Esophagus squamous epithelium (tissue), 5 donors: ENCODE results near the gene TMEM182. TPM values are rescaled to one million over a fixed set of nuclear protein-coding genes. Genes with fewer than 3 reads are reported as not detected.

ENCODE experiments used
- DNase-seq: peaks from one replicate; lab custom pipeline; 2025; lab: John Stamatoyannopoulos, UW
- H3K27ac ChIP-seq, 4 donors: fragments of 200-600 bp; sonication (generic); one replicate each; pipeline ENCODE4 v1.5.1; 2016 to 2019; ENCODE audit warnings: mild to moderate bottlenecking in 1 of 4
- H3K27me3 ChIP-seq, 4 donors: fragments of 200-600 bp; sonication (generic); 1 replicate in 3 of 4; 2 replicates in 1 of 4; pipeline versions ENCODE4 v1.5.1 to v1.6.0; 2017 to 2021; ENCODE audit warnings: antibody characterized with exemption in 1 of 4
- H3K36me3 ChIP-seq, 3 donors: fragments of 200-600 bp; sonication (generic); one replicate each; pipeline ENCODE4 v1.5.1; 2016 to 2019
- H3K4me1 ChIP-seq, 3 donors: fragments of 200-600 bp; sonication (generic); one replicate each; pipeline ENCODE4 v1.5.1; 2017 to 2019
- H3K4me3 ChIP-seq, 4 donors: fragments of 200-600 bp; sonication (generic); 1 replicate in 3 of 4; 2 replicates in 1 of 4; pipeline ENCODE4 v1.5.1; 2016 to 2019; ENCODE audit warnings: mild to moderate bottlenecking in 2 of 4, moderate library complexity in 1 of 4
- H3K9me3 ChIP-seq, 3 donors: fragments of 200-600 bp; sonication (generic); one replicate each; pipeline ENCODE4 v1.5.1; 2016 to 2019
- POLR2A ChIP-seq, 4 donors: fragments of 450-650 bp; IDR thresholded peaks; one replicate each; pipeline ENCODE4 v1.6.1; 2017; ENCODE audit warnings: antibody characterized with exemption in 4 of 4, mild to moderate bottlenecking in 4 of 4, moderate library complexity in 3 of 4
- WGBS, 2 donors: methylation state at CpG; one replicate each; pipeline ENCODE4 v1.1.5; 2018; 5-methylcytosine and 5-hydroxymethylcytosine counted together
- intact Hi-C: fragments of 100-400 bp; cut with DNase I; formaldehyde crosslinking; loops from one replicate; pipeline ENCODE4 v1.15.0; 2022
- total RNA-seq, 4 donors: library from RNA; depleted of rRNA; stranded (reverse); fragments of >200 nt; gene quantifications; one replicate each; pipeline ENCODE4 v1.1.0, GENCODE V29; 2016
- TF ChIP-seq, protein P1 (sequence below), 6 experiments: fragments of 450-650 bp in 4 of 6; fragments of 200-600 bp in 2 of 6; sonication (generic) in 2 of 6; IDR thresholded peaks; one replicate each; pipeline ENCODE4 v1.5.1; 2016 to 2019; ENCODE audit warnings: antibody characterized with exemption in 6 of 6, mild to moderate bottlenecking in 4 of 6, moderate library complexity in 4 of 6
- donor health status: DM: yes; HTN: yes; CAD: no.

The TMEM182 gene
- total RNA-seq, 4 donors from 2014 or later: 0.45 to 3.0 (median 1.6) TPM

GRCh38 chr2:102772659-102773058 lies 10.8 kb downstream of the TMEM182 start:
- Histone ChIP-seq H3K36me3 (no peaks in the 10 kb centered on the region), H3K27me3 (no peaks in the 10 kb centered on the region), H3K9me3 (no peaks in the 10 kb centered on the region), H3K4me1 (no peaks in the 10 kb centered on the region), H3K4me3 (no peak overlapping the region), H3K27ac (no peak overlapping the region)
- 86 to 93% methylated on average over 3 of the region's 3 CpGs for WGBS, 2 donors
- TF ChIP-seq, protein P1, sequence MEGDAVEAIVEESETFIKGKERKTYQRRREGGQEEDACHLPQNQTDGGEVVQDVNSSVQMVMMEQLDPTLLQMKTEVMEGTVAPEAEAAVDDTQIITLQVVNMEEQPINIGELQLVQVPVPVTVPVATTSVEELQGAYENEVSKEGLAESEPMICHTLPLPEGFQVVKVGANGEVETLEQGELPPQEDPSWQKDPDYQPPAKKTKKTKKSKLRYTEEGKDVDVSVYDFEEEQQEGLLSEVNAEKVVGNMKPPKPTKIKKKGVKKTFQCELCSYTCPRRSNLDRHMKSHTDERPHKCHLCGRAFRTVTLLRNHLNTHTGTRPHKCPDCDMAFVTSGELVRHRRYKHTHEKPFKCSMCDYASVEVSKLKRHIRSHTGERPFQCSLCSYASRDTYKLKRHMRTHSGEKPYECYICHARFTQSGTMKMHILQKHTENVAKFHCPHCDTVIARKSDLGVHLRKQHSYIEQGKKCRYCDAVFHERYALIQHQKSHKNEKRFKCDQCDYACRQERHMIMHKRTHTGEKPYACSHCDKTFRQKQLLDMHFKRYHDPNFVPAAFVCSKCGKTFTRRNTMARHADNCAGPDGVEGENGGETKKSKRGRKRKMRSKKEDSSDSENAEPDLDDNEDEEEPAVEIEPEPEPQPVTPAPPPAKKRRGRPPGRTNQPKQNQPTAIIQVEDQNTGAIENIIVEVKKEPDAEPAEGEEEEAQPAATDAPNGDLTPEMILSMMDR (IDR thresholded peaks at IDR 0.05): no peak
- no peak for TF ChIP-seq POLR2A (IDR thresholded peaks at IDR 0.05)
- DNase-seq: no peak
- intact Hi-C loops: no loop called here

GRCh38 chr2:102773149-102773705 lies 11.4 kb downstream of the TMEM182 start:
- WGBS, 2 donors: 89 to 90% methylated on average over 5 of the region's 5 CpGs
- Histone ChIP-seq H3K4me3 (no peak overlapping the region), H3K4me1 (no peaks in the 10 kb centered on the region), H3K27me3 (no peaks in the 10 kb centered on the region), H3K36me3 (no peaks in the 10 kb centered on the region), H3K9me3 (no peaks in the 10 kb centered on the region), H3K27ac (no peak overlapping the region)
- DNase-seq: no peak
- TF ChIP-seq, protein P1 (IDR thresholded peaks at IDR 0.05): no peak
- no peak for TF ChIP-seq POLR2A (IDR thresholded peaks at IDR 0.05)
- intact Hi-C loops: no loop called here

- no peak overlapping the region for H3K27ac ChIP-seq
- H3K4me3 ChIP-seq: no peak overlapping the region
- no peak for TF ChIP-seq POLR2A (IDR thresholded peaks at IDR 0.05)
- TF ChIP-seq, protein P1 (IDR thresholded peaks at IDR 0.05): no peak
- no peaks in the 10 kb centered on the region for H3K9me3 ChIP-seq
- WGBS, 2 donors: 100% methylated on average over 1 of the region's 1 CpG
- intact Hi-C loops: no loop called here
- no peaks in the 10 kb centered on the region for H3K36me3 ChIP-seq
- no peaks in the 10 kb centered on the region for H3K27me3 ChIP-seq
- no peak for DNase-seq
- H3K4me1 ChIP-seq: no peaks in the 10 kb centered on the region
Measured at GRCh38 chr2:102778260-102778659, 16.4 kb downstream of the TMEM182 start.

DNA sequence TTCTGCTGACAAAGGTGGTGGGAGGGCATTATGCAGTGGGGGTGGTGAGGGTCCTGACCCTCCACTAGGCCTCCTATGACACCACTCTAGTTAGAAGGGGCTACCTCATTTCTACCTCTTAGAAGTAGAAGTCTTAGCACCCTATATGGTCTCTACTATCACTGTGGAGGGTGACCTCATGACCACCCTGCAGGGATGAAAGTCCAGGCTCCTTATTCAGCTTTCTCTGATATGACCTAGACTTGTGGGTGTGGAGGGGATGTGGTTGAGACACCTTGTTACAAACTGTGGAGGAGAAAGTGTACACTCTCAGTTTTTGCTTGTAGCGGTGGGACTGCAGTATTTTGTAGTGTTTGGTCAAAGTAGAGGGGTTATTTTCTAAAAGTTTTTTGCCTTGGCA lies 18.6 kb downstream of the TMEM182 start:
- Histone ChIP-seq H3K4me1 (no peaks in the 10 kb centered on the region), H3K4me3 (no peak overlapping the region), H3K36me3 (no peaks in the 10 kb centered on the region), H3K27me3 (no peaks in the 10 kb centered on the region), H3K9me3 (no peaks in the 10 kb centered on the region), H3K27ac (no peak overlapping the region)
- TF ChIP-seq, protein P1 (IDR thresholded peaks at IDR 0.05): no peak
- TF ChIP-seq POLR2A (IDR thresholded peaks at IDR 0.05): no peak
- WGBS, 2 donors: 86 to 100% methylated on average over 1 of the region's 1 CpG
- intact Hi-C loops: no loop called here
- DNase-seq: no peak

DNA sequence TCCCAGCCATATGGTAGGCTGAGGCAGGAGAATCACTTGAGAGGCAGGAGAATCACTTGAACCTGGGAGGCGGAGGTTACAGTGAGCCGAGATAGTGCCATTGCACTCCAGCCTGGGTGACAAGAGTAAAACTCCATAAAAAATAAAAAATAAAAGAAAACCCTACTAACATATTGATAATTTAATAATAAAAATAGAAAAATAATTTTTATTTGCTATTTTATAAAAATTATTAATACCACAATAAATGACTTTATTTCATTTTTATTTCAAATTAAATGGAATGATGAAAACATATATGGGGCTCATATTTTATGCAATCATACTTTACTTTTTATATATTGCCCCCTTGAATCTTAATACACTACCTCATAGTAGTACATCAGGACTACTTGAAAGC lies 20.4 kb downstream of the TMEM182 start:
- Histone ChIP-seq H3K4me1 (no peaks in the 10 kb centered on the region), H3K36me3 (no peaks in the 10 kb centered on the region), H3K4me3 (no peak overlapping the region), H3K9me3 (no peaks in the 10 kb centered on the region), H3K27me3 (no peaks in the 10 kb centered on the region), H3K27ac (no peak overlapping the region)
- TF ChIP-seq, protein P1 (IDR thresholded peaks at IDR 0.05): no peak
- no peak for TF ChIP-seq POLR2A (IDR thresholded peaks at IDR 0.05)
- DNase-seq: no peak
- intact Hi-C loops: no loop called here
- 97 to 98% methylated on average over 2 of the region's 2 CpGs for WGBS, 2 donors
